CD4-positive, alpha-beta T cell treated with Interleukin-17A for 4 hours (primary cell): ENCODE data around the gene NKRF.

Experiments used
- DNase-seq: peaks from one replicate; pipeline ENCODE4 v3.0.0-alpha.2; 2020; ENCODE audit warnings: mixed read lengths

NKRF gene

GRCh38 chrX:119605464-119606279, 552 bp downstream of the NKRF start:
- DNase-seq = peak; percentile 57

- DNase-seq = no peak
These were observed 1.3 kb downstream of the NKRF start for GRCh38 chrX:119604766-119605463.

- DNase-seq = no peak
These were observed 3.4 kb downstream of the NKRF start for GRCh38 chrX:119602701-119603255.

- DNase-seq = no peak
These were observed 16.4 kb downstream of the NKRF start for GRCh38 chrX:119589810-119590209.

- DNase-seq = no peak
These were observed 22.7 kb downstream of the NKRF start for GRCh38 chrX:119583431-119584059.

GRCh38 chrX:119579414-119579813, 26.8 kb downstream of the NKRF start:
- DNase-seq = no peak

- peak; percentile 92 for DNase-seq
These were observed 31.6 kb downstream of the NKRF start, which contains the start of gene UBE2A for GRCh38 chrX:119574394-119575266. Gene UBE2A (plus strand): TSS chrX:119574563. CDS start chrX:119574712, 149 bp downstream.

GRCh38 chrX:119573840-119574393, 32.3 kb downstream of the NKRF start:
- DNase-seq = peak; percentile 35

GRCh38 chrX:119573222-119573621, 33.0 kb downstream of the NKRF start:
- DNase-seq = no peak

- no peak for DNase-seq
These were observed 35.8 kb downstream of the NKRF start for GRCh38 chrX:119570351-119570835.

- DNase-seq = peak; percentile 88
These were observed 41.0 kb downstream of the NKRF start, which contains the start of gene STEEP1 for GRCh38 chrX:119565107-119565663. Gene STEEP1 (minus strand): TSS chrX:119565409. CDS start chrX:119565355, 54 bp downstream.

GRCh38 chrX:119552508-119552907, 53.7 kb downstream of the NKRF start:
- no peak for DNase-seq

GRCh38 chrX:119549327-119550016, 56.8 kb downstream of the NKRF start:
- DNase-seq = no peak

GRCh38 chrX:119541188-119541587, 65.0 kb downstream of the NKRF start:
- DNase-seq = no peak

- DNase-seq = peak; percentile 7
These were observed 66.4 kb downstream of the NKRF start for GRCh38 chrX:119539872-119540271.
